Left lung (tissue), 10 donors: ENCODE results near the gene RFT1. TPM values are rescaled to one million over a fixed set of nuclear protein-coding genes. Genes with fewer than 3 reads are reported as not detected.

ENCODE experiments used
- ATAC-seq: fragments of 200-7000 bp; cut with Tn5 transposase; one replicate; pipeline ENCODE4 v1.9.1; 2020; ENCODE audit warnings: moderate library complexity
- DNase-seq, 4 donors: peaks; one replicate each; pipeline ENCODE4 v3.0.0-alpha.2; 2013 to 2020
- H3K27ac ChIP-seq, 2 donors: fragments of 200-600 bp; sonication (generic) in 1 of 2; one replicate each; pipeline versions ENCODE4 v1.5.0 to v1.8.0; 2020 to 2021
- H3K27me3 ChIP-seq, 2 donors: fragments of 200-600 bp; sonication (generic) in 1 of 2; one replicate each; pipeline versions ENCODE4 v1.5.0 to v1.8.0; 2020 to 2021
- H3K36me3 ChIP-seq, 2 donors: fragments of 200-600 bp; sonication (generic) in 1 of 2; one replicate each; pipeline versions ENCODE4 v1.5.0 to v1.8.0; 2020 to 2021
- H3K4me1 ChIP-seq, 2 donors: fragments of 200-600 bp; one replicate each; pipeline ENCODE4 v1.8.0; 2021
- H3K4me3 ChIP-seq, 2 donors: fragments of 200-600 bp; sonication (generic) in 1 of 2; one replicate each; pipeline versions ENCODE4 v1.5.0 to v1.8.0; 2020 to 2021; ENCODE audit warnings: mild to moderate bottlenecking in 1 of 2
- H3K9me3 ChIP-seq, 2 donors: fragments of 200-600 bp; sonication (generic) in 1 of 2; one replicate each; pipeline versions ENCODE4 v1.5.0 to v1.8.0; 2020 to 2021
- CTCF ChIP-seq, 2 donors: fragments of 200-600 bp; sonication (generic) in 1 of 2; IDR thresholded peaks; one replicate each; pipeline versions ENCODE4 v1.5.0 to v1.8.0; 2021; ENCODE audit warnings: antibody characterized with exemption in 2 of 2
- intact Hi-C, 2 donors: fragments of 100-400 bp; cut with DNase I; formaldehyde crosslinking; loops; one replicate each; pipeline versions ENCODE4 v1.11.2 to v1.14.2; 2022
- polyA plus RNA-seq, 6 donors: library from polyadenylated mRNA; unstranded; fragments of 120-200 nt; gene quantifications; one replicate each; pipeline ENCODE4 v1.2.1, GENCODE V29; 2013; ENCODE audit not compliant: insufficient read length in 6 of 6
- total RNA-seq, 2 donors: library from RNA; stranded (reverse); fragmentation: NEBNext Ultra II Directional; extraction: Animal tissue kit (Norgen Biotek cat#: 25700); gene quantifications; one replicate each; pipeline ENCODE4 v1.2.1, GENCODE V29; 2021
- donor health status: DM: no; HTN: yes; CAD: no.
- donor health status: DM: no; HTN: no; CAD: no.

RFT1 gene
- total and polyA plus RNA-seq, 8 donors = 23.2 to 28.0 (median 24.4) TPM

DNA sequence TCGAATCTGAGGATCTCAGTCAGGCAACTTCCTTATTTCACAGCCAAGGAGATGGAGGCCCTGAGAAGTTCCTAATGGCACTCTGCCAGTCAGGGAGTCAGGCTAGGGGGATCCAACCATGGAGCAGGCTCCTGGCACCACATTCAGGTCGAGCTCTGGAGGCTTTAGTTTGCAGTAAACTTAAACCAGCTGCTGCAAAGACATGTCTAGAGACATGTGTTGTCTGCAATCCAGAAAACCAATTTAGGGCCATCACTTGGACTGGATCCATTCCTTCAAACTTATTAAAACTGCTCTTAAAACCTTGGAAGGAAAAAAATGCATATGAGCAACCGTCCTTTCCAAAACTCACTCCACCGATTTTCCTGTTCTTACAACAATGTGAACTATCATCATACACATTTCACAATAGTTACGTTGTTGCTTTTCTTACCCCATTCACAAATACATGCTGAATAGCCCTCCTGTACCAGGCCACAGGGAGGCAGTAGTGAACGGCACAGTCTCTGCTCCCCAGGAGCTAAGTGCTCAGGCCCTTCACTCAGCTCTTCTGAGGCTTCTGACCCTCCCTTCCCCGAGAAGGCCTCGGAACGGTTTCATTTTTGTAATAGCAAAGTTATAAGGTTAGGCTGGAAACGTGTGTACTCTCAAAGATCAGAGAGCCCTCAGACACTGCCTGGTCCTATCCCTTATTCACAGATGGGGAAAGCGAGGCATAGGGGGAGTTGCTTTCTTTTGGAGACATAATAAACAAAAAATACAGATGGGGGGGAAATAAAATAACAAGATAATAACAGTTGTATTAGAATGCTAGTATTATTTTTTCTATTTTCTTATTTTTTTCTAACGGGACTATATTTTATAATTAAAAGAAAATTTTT lies 20.1 kb downstream of the RFT1 start:
- peak in 3 of 4 donors; percentile 53 to 85 (median 81) for DNase-seq
- TF ChIP-seq CTCF (IDR thresholded peaks at IDR 0.05) = peak; percentile 53 to 60
- ATAC-seq = peak; percentile 98
- no peaks in the 10 kb centered on the region for H3K9me3 ChIP-seq
- intact Hi-C loops = no loop called here
- peaks cover 5 to 36% of the 10 kb centered on the region in 2 donors for H3K4me1 ChIP-seq
- H3K36me3 ChIP-seq = peaks cover 0 to 51% of the 10 kb centered on the region in 2 donors
- no peaks in the 10 kb centered on the region for H3K27me3 ChIP-seq
- no peak overlapping the region for H3K4me3 ChIP-seq
- peak overlapping the region; percentile 13 to 51 for H3K27ac ChIP-seq

GRCh38 chr3:53109190-53109589 lies 21.0 kb downstream of the RFT1 start:
- Histone ChIP-seq H3K36me3 (peaks cover 0 to 54% of the 10 kb centered on the region in 2 donors), H3K9me3 (no peaks in the 10 kb centered on the region), H3K4me1 (peaks cover 5 to 27% of the 10 kb centered on the region in 2 donors), H3K27ac (no peak overlapping the region), H3K4me3 (no peak overlapping the region), H3K27me3 (no peaks in the 10 kb centered on the region)
- TF ChIP-seq CTCF (IDR thresholded peaks at IDR 0.05) = no peak
- DNase-seq = no peak
- intact Hi-C loops = no loop called here
- ATAC-seq = no peak

- H3K4me1 ChIP-seq = peaks cover 2 to 24% of the 10 kb centered on the region in 2 donors
- H3K27me3 ChIP-seq = no peaks in the 10 kb centered on the region
- ATAC-seq (peak; percentile 45), DNase-seq (no peak)
- no peak overlapping the region for H3K4me3 ChIP-seq
- no peak for TF ChIP-seq CTCF (IDR thresholded peaks at IDR 0.05)
- intact Hi-C loops = no loop called here
- H3K27ac ChIP-seq = peak overlapping the region in 1 of 2 donors; percentile 61
- no peaks in the 10 kb centered on the region for H3K9me3 ChIP-seq
- peaks cover 0 to 81% of the 10 kb centered on the region in 2 donors for H3K36me3 ChIP-seq
Measured at GRCh38 chr3:53104762-53105161, 25.5 kb downstream of the RFT1 start.

- H3K36me3 ChIP-seq = peaks cover 0 to 84% of the 10 kb centered on the region in 2 donors
- H3K27me3 ChIP-seq = no peaks in the 10 kb centered on the region
- H3K4me3 ChIP-seq = no peak overlapping the region
- peak overlapping the region in 1 of 2 donors; percentile 61 for H3K27ac ChIP-seq
- H3K9me3 ChIP-seq = no peaks in the 10 kb centered on the region
- intact Hi-C loops = no loop called here
- DNase-seq (no peak), ATAC-seq (peak; percentile 38)
- H3K4me1 ChIP-seq = peaks cover 0 to 17% of the 10 kb centered on the region in 2 donors
- no peak for TF ChIP-seq CTCF (IDR thresholded peaks at IDR 0.05)
Measured at GRCh38 chr3:53103397-53104296, 26.6 kb downstream of the RFT1 start.
